Astrocyte of the hippocampus (primary cell): ENCODE measurements around the gene CORO2A.

ENCODE experiments used
- DNase-seq: peaks from one replicate; pipeline ENCODE4 v3.0.0; 2011; ENCODE audit warnings: low read depth, low spot score

Gene CORO2A

GRCh38 chr9:98219794-98220370 lies 27.4 kb upstream of the CORO2A start:
- no peak for DNase-seq

DNA sequence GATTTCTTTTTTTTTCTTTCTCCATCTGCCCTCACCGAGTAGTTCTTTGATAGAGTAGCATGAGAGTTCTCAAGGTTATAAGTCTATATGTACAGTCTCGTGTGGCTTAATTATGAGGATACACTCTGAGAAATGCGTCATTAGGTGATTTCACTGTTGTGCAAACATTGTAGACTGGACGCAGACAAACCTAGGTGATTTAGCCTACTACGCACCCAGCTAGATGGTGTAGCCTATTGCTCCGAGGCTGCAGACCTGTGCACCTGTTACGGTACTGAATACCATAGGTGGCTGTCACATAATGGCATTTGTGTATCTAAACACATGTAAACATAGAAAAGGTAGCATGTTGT lies 26.9 kb upstream of the CORO2A start:
- no peak for DNase-seq

- peak; percentile 70 for DNase-seq
Measured at GRCh38 chr9:98218562-98219363, 26.3 kb upstream of the CORO2A start.

- DNase-seq, result no peak
Measured at GRCh38 chr9:98217255-98217654, 24.8 kb upstream of the CORO2A start.

DNA sequence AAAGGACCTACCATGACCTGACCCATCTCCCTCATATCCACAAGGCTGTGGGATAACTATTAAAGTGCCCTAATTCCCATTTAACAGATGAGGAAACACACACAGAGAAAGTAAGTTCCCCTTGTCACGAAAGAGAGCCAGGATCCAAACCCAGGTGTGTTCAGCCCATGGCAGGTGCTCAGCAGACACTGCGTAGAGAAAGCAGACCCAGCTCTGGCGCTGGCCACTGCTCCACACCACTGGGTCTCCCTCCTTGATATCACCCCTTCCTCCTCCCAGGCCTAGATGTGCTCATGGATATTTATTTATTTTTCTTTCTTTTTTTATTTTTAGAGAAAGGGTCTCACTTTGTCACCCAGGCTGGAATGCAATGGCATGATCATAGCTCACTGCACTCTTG lies 24.0 kb upstream of the CORO2A start:
- no peak for DNase-seq

GRCh38 chr9:98215821-98216220 lies 23.4 kb upstream of the CORO2A start:
- peak; percentile 24 for DNase-seq

- DNase-seq, result no peak
Measured at GRCh38 chr9:98215271-98215670, 22.8 kb upstream of the CORO2A start.

GRCh38 chr9:98214811-98215210 lies 22.4 kb upstream of the CORO2A start:
- no peak for DNase-seq

DNA sequence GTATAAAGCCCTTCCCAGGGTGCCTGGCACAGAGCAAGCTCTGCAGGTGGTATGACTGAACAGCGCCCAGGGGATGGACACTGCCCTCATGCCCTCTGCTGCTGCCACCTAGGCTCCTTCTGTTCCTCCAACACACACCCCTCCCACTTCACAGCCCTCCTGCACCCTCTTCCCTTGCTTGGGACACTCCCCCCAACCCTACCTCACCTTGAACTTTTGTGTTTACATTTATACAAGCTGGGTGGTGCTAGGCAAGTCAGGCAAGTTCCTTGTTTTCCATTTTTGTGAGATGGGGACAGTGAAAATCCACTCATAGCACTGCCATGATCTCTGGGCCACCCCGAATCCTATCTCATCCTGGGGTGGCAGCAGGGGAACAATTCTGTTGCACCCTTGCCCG lies 18.8 kb upstream of the CORO2A start:
- no peak for DNase-seq

- DNase-seq, result no peak
Measured at GRCh38 chr9:98210435-98210834, 18.0 kb upstream of the CORO2A start.

DNA sequence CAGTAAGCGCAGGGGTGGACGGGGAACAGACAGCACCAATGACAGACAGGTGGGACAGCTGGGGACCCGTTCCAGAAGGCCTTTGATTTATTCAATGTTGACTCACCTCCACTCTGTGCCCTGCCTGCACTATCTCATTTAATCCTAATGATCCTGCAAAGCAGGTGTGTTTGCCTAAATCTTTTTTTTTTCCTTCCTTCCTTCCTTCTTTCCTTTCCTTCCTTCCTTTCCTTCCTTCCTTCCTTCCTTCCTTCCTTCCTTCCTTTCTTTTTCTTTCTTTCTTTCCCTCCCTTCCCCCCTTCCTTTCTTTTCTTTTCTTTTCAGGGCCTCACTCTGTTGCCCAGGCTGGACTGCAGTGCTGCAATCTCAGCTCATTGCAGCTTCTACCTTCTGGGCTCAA lies 17.1 kb upstream of the CORO2A start:
- DNase-seq, result no peak

GRCh38 chr9:98208635-98209034 lies 16.2 kb upstream of the CORO2A start:
- no peak for DNase-seq

DNA sequence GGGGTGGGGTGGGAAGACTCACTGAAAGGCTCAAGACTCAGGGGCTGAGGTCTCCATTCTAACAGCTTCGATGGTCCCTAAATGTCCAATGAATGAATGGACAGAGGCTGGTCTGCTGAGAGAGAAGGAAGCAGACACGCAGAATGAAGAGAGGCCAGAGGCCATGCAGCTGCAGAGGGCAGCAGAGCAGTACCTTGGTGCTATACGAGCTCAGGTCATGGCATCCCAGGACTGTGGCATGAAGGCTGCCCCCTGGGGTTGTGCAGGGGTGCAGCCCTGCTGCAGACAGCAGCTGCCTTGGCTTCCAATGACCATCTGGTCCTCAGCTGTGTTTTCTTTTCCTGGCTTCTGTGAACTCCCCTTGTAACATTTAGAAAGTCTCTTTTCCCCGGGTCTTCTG lies 15.2 kb upstream of the CORO2A start:
- no peak for DNase-seq

DNA sequence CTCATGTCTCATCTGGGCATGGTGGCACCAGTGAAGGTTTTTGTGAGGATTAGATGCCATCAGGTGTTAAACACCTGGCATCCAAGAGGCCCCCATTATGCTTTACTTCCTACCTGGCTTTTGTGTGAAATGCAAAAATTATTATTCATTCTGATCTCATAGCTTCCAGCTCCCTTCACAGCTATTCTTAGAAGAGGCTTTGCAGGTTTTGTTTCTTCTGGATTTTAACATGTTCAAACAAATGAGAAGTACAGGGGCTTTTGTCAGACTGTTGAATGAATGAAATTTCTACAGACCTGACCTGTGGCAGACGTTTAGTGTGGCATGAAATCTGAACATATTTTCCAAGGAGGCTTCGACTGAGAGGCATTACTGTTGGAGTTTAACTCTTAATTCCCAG lies 14.3 kb upstream of the CORO2A start:
- no peak for DNase-seq

DNA sequence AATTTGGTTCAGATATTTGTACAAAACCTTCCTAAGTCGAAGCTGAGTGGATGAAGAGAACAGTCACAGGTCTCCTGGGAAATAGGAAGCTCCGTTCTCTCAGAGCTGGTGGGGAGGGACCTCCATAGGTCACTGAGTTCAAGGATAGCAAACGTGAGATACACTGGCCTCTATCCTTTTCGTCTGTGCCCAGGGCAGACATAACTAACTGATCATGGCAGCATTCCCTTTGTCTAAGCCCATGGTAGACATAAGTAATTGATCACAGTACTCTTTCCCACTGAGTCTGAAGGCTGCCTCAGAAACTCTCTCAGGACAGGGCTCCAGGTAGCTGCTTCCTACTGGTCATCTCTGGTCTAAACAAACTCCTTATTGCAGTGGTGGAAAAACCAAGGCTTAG lies 12.3 kb upstream of the CORO2A start:
- DNase-seq, result no peak

DNA sequence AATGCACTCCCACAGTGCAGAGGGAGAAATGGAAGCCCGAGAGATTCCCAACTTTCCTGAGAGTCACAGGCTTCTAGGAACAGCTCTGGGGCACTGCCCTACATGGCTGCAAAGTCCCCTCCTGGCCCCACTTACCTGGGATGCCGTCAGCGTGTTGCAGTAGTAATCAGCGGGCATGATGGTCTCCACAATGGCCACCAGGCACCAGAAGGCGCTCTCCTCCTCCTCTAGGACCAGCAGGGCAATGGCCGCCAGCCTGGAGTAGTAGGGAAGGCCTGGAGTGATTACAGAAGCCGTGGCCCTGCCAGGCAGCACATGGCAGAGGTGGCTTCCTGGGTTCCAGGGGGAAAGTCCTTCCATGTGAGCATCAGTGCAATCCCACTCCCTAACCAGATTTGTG lies 10.7 kb upstream of the CORO2A start:
- DNase-seq, result no peak

DNA sequence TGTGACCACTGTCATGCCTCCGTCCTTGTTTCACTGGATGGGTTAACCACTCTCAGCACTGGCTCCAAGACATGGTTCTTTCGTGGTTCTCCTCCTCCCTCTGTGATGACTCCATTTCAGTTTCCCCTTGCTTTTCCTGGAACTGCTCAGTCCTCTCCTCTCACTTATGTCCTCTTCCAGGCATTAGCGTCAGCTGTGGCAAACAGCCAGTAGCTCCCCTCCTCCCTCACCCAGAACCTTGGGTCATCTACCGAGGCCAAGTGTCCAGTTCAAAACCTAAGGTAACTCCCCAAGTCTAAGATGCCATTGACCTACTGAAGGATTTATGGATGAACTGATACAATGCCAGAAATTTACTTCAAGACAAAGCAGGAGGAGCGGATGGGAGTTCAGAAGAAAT lies 9.8 kb upstream of the CORO2A start:
- no peak for DNase-seq

DNA sequence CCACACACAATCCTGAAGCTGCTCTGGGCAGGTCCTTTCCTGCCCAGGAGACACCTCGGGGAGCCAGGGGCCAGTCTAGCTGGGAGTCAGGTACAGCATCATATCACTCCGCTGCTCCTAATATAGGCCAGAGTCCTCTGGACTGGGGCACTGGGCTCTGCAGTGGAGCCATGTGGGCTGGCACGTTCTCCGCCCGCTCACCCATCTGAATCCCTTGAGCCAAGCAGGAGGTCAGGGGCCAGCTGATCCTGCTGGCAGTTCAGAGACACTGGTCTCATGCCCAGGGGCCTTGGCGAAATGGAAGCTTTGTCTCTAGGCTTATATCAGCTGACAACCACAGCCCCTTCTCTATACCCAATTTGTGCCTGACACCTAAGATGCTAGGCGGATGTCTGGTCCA lies 9.3 kb upstream of the CORO2A start:
- DNase-seq, result no peak

- DNase-seq, result no peak
Measured at GRCh38 chr9:98201102-98201501, 8.7 kb upstream of the CORO2A start.

GRCh38 chr9:98199388-98200033 lies 7.1 kb upstream of the CORO2A start:
- DNase-seq, result no peak

- no peak for DNase-seq
Measured at GRCh38 chr9:98195671-98196070, 3.2 kb upstream of the CORO2A start.

DNA sequence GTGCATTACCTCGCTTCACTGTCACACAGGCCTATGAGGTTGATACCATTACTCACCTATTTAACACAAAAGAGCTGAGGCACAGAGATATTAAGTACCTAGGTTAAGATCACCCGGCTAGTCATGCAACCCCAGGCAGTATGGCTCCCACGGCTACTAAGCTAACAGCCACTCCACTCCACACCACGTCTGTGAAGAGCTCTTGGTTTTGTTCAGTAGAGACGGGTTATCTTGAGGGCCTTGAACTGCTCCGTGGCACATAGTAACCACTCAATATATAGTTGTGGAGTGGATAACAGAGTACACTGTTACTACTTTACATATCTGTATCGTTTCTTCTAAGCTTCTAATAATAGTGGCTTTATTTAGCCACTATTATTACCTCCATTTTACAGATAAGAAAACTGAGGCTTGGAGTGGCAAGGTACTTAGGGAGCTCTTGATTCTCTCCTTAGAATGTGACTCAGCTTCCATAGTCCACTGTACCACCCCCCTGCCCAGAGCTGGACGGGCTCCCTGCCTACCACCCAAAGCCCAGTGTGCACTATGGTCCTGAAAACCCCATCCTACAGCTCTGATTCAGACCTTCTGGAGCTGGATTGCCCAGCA lies 1.0 kb upstream of the CORO2A start:
- DNase-seq, result no peak
